GM21529 (cell line): ENCODE results near the gene GOLGA8J.
"Not testable (repeated sequence)": the region's sequence is repeated elsewhere in the genome, so short reads cannot be mapped to it uniquely, and the experiment has no call there.

ENCODE experiments used
- ATAC-seq: cut with Tn5 transposase; IDR thresholded peaks from one replicate; pipeline ENCODE4 v1.9.1; 2021; ENCODE audit not compliant: unreplicated experiment

The GOLGA8J gene, protein sequence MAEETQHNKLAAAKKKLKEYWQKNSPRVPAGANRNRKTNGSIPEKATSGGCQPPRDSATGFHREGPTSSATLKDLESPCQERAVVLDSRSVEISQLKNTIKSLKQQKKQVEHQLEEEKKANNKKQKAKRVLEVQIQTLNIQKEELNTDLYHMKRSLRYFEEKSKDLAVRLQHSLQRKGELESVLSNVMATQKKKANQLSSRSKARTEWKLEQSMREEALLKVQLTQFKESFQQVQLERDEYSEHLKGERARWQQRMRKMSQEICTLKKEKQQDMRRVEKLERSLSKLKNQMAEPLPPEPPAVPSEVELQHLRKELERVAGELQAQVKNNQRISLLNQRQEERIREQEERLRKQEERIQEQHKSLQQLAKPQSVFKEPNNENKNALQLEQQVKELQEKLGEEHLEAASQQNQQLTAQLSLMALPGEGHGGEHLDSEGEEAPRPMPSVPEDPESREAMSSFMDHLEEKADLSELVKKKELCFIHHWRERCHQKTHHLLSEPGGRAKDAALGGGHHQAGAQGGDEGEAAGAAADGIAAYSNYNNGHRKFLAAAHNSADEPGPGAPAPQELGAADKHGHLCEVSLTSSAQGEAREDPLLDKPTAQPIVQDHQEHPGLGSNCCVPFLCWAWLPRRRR

DNA sequence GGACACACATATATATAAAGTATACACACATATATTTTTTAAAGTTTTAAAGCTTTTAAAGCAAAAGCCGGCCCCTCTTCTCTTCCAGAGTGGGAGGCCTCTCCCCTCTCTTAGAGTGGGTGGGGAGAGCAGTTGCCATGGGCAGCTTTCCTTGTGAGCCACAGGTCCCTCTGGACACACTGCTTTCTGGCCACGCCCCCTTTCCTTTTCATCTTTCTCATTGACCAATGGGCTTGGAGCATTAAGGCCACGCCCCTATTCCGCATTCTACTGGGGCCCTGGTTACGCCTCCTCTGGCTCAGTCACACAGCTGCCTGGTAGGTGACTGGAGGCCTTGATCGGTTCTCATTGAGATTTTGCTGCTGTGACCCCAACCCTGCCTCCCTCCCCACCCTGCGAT, at the start of gene GOLGA8J:
Gene GOLGA8J, plus strand, starts transcription at position 301 of the 400 bp plus-strand sequence. Its CDS starts 98 bp downstream, at position 399.
- not testable (repeated sequence) for ATAC-seq

DNA sequence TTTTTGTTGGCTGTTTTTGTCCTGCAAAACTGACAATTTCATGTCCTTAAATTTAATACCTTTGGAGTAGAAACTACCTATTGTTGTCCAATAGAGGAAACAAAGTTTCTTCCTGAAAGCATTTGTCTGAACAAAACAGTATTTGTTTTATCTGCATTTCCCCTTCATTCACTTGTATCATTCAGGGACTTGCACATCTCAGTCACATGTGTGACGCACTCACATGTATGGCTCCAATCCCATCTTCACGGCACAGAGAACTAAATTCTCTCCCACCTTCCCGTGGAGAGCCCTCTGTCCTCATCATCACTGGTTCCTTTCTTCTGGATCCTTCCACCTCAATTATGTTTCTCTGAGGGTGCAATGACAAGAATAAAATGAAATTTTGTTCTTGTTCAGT, 49.5 kb upstream of the GOLGA8J start:
- ATAC-seq: no peak

DNA sequence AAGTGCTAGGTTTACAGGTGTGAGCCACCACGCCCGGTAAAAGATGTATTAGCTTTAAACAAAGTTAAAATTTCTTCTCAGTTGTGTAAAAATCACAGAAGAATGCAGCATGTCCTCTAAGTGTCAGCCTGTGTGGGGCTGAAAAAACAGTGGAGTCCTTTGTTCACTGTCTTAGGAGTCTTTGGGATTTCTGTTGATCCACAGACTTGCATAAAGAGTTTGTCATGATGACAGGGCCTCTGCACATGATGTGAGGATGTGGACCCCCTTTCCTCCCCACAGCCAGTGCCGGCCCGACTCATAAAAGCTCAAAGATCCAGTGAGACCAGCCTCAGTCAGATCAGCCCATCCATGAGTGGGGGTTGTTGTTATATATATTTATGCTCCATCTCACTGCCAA, 49.0 kb upstream of the GOLGA8J start:
- no peak for ATAC-seq

DNA sequence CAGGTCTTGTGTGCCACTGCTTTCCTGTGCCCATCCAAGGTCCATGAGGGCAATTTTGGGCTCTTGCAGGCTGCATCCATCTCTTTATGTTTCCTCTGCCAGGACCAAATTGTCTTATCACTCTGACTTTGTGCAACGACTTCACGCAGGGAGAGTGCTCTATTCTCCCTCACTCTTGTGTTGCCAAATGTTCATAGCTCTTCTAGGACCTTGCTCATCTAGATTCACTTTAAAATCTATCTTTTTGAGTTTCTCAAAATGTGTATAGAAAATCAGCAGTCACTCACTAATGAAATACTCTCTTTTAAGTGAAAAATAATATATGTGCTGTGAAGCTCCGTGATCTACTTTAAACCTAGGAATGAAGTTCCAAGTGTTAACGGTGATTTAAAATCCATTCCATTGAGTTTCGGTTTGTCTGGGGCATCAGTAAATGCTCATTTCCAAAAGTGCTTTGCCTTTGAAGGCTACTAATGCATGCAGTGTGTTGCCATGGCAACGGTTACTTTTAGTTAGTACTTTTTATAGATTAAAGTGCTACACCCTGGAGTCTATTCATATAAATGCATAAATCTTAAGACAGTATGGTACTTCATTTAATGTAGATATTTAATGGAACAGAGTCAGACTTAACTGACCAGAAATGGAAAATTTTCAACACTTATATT, 46.6 kb upstream of the GOLGA8J start:
- ATAC-seq: no peak

DNA sequence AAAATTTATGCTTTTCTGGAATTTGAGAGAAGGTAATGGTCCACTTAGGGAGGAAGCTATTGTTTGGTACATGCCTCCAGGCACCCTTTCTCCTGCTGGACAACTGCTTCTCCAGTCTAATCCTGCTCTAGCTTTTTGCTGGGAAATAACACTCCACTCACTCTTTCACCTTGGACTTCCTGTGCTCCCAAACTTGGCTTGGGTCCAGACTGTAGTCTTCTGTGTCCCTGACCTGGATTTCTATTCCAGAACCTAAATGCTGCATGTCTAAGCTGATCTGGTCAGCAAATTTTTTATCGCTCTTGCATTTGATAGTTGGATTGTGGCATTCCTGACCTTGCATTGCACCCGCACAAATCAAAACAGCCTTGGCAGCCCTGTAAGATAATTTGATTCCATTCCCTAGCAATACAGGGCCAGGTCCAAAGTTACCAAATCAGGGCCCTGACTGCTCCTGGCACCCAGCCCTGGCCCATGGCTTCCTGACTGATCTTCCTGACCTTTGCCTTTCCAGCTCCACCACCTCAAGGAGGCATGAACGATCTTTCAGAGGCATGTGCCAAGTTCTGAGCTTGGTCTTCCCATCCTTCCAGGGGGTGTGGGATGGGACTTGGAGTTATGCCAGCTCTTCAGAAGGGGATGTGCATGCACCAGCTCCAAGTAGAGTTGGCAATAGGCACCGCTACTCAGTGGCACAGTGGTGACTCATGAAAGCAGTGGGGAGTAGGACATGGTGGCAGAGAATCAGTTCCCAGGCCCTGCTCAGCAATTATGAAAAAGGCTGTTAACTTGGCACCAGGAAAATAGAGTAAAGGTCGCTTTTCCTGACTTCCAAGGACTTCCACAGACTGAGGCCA, 43.9 kb upstream of the GOLGA8J start:
- ATAC-seq: no peak

DNA sequence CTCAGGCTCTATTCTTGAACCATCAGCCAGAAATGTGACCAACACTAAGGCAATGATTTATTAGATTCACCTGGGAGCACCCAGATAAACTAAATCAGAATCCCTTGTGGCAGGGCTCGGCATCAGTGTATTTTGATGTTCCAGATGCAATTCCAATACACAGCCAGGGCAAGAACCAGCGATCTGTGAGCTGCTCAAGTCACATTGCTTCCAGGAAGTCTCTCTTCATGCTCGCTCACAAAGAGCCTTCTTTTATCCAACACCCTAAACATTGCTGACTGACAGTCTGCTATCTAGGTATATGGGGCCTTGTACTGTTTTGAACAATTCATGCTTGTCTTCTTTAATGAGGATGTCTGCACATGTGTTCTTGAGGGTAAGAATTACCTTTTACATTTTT, 40.9 kb upstream of the GOLGA8J start:
- ATAC-seq: no peak

DNA sequence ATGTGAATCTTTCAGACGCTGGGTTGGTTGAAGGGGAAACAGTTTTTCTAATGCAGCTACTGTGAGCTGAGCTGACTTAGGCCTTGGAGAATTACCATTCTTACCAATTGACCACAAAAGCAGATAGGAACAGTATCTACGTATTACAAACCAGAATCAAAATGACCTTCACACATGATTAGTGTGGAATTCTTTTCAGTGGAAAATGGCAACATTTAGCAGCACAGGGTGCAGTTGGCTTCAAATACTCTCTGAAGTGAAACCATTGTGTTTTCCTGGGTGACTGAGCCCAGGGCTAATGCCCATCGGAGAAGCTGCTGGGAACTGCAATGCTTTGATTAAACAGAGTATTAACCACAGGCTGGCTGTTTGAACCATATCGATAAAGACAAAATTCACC, 40.2 kb upstream of the GOLGA8J start:
- no peak for ATAC-seq

DNA sequence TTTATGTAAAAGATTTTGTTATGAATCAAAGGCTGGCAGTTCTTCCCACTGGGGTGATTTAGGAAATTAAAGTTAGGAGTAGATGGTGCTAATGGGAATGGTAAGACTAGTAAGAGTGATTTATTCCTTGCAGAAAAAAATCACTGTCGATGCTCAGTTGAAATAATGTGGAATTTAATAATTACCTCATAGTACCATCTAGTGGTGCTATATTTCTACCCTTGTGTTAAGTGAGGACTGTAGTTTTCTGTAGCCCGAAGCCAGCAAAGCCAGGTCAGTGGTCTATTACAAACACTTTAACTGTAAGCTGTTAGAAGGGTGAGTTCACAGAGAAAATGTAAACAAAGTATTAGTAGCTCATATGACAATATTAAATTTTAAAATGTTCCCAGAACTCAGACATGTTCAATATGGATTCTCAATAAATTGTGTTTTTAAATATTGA, 39.5 kb upstream of the GOLGA8J start:
- ATAC-seq: no peak

DNA sequence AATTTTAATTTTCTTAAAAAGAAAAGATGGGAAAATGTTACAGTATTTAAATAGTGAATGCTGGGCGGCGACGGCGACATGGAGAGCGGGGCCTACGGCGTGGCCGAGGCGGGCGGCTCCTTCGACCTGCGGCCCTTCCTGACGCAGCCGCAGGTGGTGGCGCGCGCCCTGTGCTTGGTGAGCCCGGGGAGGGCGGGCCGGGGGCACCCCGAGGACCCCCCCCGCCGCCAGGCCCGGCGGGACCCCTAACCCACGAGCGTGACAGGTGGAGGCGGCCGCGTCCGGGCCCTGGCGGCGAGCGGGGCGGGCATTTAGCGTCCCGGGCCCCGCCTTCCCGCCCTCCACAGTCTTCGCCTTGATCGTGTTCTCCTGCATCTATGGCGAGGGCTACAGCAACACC, 38.4 kb upstream of the GOLGA8J start:
- ATAC-seq: no peak

DNA sequence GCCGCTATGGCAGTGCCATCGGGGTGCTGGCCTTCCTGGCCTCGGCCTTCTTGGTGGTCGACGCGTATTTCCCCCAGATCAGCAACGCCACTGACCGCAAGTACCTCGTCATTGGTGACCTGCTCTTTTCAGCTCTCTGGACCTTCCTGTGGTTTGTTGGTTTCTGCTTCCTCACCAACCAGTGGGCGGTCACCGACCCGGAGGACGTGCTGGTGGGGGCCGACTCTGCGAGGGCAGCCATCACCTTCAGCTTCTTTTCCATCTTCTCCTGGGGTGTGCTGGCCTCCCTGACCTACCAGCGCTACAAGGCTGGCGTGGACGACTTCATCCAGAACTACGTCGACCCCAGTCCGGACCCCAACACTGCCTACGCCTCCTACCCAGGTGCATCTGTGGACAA, 37.9 kb upstream of the GOLGA8J start:
- ATAC-seq: not testable (repeated sequence)

DNA sequence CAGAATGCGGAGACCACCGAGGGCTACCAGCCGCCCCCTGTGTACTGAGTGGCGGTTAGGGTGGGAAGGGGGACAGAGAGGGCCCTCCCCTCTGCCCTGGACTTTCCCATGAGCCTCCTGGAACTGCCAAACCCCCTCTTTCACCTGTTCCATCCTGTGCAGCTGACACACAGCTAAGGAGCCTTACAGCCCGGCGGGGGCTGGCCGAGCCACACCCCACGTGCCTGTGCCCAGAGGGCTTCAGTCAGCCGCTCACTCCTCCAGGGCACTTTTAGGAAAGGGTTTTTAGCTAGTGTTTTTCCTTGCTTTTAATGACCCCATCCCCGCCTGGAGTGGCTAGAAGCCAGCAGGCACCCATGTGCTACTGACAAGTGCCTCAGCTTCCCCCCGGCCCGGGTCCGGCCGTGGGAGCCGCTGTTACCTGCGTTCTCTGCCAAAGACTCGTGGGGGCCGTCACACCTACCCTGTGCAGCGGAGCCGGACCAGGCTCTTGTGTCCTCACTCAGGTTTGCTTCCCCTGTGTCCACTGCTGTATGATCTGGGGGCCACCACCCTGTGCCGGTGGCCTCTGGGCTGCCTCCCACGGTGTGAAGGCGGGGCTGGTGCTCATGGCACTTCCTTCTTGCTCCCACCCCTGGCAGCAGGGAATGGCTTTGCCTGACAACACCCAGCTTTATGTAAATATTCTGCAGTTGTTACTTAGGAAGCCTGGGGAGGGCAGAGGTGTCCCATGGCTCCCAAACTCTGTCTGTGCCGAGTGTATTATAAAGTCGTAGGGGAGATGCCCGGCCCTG, 37.3 kb upstream of the GOLGA8J start:
- not testable (repeated sequence) for ATAC-seq

DNA sequence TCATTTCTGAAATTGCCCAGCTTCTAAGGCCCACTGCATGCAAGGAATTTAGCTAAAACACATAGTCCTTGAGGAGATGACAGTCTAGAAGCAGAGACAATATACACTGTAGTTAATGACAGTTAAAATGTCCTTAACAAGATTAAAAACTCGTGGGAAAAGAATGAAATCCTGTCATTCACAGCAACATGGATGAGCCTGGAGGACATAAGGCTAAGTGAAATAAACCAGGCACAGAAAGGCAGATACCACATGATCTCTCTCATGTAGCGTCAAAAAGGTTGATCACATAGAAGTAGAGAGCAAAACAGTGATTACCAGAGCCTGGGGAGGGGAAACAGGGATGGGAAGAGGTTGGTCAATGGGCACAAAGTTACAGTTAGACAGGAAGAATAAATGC, 36.3 kb upstream of the GOLGA8J start:
- no peak for ATAC-seq

DNA sequence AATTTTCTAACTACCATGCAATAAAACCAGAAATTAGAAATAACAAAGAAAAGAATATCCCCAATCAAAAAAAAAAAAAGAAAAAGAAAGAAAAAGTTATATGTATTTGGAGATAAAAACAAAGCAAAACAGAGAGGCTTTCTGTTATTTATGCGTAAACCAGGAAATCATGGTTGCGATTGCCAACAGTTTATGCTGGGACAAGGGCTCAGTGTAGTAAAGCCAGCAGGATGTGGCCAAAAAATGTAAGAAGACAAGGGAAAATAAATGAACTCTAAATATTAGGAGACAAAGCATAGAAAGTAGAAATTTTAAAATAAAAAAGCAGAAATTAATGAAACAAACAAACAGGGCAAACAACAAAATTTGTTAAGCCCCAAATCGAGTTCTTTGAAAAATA, 27.2 kb upstream of the GOLGA8J start:
- no peak for ATAC-seq

DNA sequence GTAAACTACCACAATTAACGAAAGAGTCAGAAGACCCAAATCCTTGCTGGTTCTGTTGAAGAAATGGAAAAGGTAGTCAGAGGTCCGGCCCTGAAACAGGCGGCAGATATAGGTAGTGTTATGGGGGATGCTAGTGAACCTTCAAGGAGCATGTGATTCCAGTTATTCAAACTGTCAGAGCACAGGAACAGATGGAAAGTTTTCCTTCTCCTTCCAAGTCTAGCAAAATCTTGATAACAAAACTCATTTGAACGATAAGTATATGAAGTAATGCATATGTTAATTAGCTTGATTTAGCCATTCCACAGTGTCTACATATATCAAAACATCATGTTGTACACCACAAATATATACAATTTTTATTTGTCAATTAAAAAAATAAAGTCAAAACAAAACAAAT, 26.6 kb upstream of the GOLGA8J start:
- no peak for ATAC-seq

DNA sequence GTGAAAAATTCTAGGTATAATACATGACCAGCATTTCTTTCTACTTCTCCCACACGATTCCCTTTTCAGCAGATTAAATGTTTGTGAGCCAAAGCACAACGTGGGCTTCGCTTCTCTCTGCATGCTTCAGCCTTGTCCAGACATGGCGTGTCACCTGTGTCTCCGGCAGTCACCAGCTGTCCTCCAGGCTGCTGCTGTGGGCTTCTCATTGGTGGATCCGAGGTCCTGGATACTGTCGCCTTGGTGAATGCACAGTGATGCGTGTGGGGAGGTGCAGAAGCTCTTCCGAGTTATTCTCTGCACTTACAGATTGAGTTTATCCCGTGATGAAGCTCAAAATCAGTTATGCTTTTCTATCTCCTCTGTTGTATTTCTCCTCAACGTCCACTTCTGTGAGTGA, 23.0 kb upstream of the GOLGA8J start:
- ATAC-seq: no peak

DNA sequence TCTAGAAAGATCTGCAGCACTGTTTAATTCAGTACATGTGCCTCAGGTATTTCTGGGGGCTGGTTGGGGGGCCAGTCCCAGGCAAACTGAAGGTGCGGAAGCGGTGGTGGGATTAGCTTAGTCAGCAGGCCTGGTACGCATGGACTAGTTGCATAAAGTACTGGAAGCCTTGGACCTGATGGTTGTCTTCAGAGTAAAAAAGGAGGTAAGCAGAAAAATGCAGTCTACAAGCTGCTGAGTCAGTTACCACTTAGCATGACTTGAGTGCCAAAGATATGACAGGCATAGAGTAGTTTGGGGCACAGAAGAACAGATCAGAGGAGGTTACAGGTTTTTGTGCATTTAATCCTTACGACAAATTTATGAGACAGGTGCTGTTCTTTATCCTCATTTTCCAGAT, 19.9 kb upstream of the GOLGA8J start:
- ATAC-seq: no peak

DNA sequence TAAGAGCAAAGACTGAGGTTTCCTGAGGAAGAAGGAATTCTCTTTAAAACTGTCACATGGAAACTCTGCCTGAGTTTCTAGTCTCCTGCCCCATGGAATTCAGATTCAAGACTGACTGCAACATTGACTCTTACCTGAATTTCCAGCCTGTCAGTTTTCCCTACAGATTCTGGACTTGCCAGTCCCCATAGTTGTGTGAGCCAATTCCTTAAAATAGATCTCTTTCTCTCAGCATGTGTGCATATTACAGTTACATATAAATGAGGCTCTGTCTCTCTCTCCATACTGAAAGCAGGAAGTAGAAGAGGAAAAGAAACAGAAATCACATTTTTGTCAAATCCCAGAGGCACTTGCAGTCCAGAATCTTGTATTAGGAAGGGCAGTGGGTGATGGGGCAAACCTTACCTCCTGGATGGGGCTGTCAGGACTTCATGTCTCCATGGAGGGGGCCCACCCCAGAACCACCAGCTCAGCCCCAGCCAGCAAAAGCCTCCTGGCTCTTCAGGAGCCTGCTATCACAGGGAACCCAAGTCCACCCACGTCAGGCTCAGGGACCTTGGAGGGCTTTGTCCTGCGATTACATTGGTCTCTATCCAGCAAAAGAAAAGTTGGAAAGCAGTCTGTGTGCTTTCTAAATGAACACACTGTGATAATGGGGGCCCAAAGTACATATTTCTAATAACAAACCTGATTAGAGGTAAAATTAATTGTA, 18.8 kb upstream of the GOLGA8J start:
- ATAC-seq: no peak

DNA sequence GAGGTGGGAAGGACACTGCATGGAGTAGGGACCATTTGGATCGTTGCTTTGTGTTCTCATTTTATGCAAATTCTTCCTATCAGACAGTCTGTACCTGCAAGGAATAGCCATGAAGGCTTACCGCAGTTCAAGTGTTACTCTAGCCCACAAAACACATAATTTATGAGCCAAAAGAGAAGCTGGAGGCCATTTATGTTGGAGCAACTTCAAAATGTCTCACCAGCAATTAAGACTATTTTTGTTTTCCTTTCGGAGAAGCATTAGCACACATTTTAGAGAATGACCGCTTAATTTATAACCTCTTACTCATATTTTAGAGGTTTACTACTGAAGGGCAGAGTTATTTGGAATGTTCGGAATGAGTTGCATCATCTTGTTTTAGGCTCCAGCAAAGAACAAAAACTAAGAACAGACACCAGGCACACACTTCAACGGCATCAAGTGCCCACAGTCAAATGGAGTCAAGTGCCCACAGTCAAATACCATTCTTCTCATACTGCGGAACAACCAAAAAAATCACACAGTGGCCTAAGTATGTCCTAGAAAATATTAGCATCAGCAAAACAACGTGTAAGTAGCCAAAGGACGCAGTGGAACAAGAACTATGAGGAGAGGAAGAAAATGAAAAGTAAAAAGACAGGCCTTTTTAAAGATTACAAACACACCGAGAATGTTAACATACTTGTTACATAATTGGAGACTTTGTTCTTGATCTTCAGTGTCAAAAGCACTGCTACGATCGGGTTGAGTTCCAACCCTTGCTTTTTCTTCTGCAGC, 17.5 kb upstream of the GOLGA8J start:
- ATAC-seq: no peak

DNA sequence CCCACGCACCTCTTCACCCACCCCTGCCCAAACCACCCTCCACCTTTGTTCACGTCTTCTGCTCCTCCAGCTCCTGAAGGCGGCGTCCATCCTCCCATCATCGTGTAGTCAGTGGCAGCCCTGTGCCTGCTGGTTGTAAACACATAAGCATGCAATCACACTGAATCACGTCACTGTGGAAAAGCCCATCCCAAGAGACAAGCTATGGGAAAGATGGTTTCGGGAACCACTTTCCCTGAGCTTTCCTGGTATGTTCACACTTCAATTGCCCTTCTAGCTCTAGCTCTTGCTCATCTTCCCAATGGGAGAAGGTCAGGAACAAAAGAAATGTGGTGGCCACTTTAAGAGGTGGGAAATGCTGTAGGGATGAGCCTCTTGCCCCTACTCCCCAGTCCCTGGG, 14.4 kb upstream of the GOLGA8J start:
- no peak for ATAC-seq
